Loucy (cell line): Measurements from ENCODE around the gene NMUR1.

Experiments
- EZH2phosphoT487 ChIP-seq: fragments of 200-600 bp; IDR thresholded peaks from 2 replicates; pipeline ENCODE4 v1.6.1; 2018; ENCODE audit warnings: antibody characterized with exemption, mild to moderate bottlenecking, moderate library complexity, borderline replicate concordance
- TF ChIP-seq, protein P1 (sequence below): fragments of 200-600 bp; sonication (generic); conservative IDR thresholded peaks from 2 replicates; pipeline ENCODE4 v1.5.1; 2014; ENCODE audit warnings: mild to moderate bottlenecking, antibody characterized with exemption, low read length

DNA sequence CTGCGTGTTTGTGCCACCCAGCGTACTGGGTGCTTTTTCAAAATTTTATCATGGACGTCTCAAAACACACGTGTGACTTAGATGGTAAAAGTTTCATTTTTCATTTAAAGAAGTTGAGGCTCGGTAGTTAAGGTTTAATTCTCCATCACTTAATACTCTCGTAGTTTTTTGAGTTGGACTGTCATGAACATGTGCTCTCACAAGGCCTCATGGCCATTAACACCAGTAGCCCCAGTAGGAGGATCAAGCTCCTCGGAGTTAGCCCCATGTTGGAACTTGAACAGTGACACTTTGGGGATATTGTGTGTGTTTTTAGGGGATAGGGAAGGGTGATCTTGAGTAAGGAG, 15.3 kb downstream of the NMUR1 start:
- TF ChIP-seq, protein P1, sequence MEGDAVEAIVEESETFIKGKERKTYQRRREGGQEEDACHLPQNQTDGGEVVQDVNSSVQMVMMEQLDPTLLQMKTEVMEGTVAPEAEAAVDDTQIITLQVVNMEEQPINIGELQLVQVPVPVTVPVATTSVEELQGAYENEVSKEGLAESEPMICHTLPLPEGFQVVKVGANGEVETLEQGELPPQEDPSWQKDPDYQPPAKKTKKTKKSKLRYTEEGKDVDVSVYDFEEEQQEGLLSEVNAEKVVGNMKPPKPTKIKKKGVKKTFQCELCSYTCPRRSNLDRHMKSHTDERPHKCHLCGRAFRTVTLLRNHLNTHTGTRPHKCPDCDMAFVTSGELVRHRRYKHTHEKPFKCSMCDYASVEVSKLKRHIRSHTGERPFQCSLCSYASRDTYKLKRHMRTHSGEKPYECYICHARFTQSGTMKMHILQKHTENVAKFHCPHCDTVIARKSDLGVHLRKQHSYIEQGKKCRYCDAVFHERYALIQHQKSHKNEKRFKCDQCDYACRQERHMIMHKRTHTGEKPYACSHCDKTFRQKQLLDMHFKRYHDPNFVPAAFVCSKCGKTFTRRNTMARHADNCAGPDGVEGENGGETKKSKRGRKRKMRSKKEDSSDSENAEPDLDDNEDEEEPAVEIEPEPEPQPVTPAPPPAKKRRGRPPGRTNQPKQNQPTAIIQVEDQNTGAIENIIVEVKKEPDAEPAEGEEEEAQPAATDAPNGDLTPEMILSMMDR = no peak
- TF ChIP-seq EZH2phosphoT487 = no peak
